Measurements from ENCODE around the gene INPP5D. TPM values are rescaled to one million over a fixed set of nuclear protein-coding genes. Genes with fewer than 3 reads are reported as not detected.

INPP5D gene
- total RNA-seq, 1 donor from 2014 or later: 0.28 TPM

GRCh38 chr2:233218836-233219235, 158.7 kb downstream of the INPP5D start:
- DNase-seq (ENCODE audit: low read depth, low spot score): no peak
- H3K4me3 Mint-ChIP-seq: no peak overlapping the region
- peaks cover 2% of the 10 kb centered on the region for H3K27me3 Mint-ChIP-seq (ENCODE audit: low read depth)
- no peak overlapping the region for H3K27ac Mint-ChIP-seq (ENCODE audit: unreplicated experiment)
- H3K9me3 Mint-ChIP-seq: no peaks in the 10 kb centered on the region
- no peaks in the 10 kb centered on the region for H3K4me1 Mint-ChIP-seq
- no peaks in the 10 kb centered on the region for H3K36me3 Mint-ChIP-seq (ENCODE audit: low read depth)
- TF ChIP-seq CTCF (conservative IDR thresholded peaks at IDR 0.05): no peak

- Mint-ChIP-seq H3K36me3 (ENCODE audit: low read depth) (no peaks in the 10 kb centered on the region), H3K4me1 (no peaks in the 10 kb centered on the region), H3K27me3 (ENCODE audit: low read depth) (peaks cover 5% of the 10 kb centered on the region), H3K9me3 (no peaks in the 10 kb centered on the region), H3K27ac (ENCODE audit: unreplicated experiment) (no peak overlapping the region), H3K4me3 (no peak overlapping the region)
- no peak for DNase-seq (ENCODE audit: low read depth, low spot score)
- no peak for TF ChIP-seq CTCF (conservative IDR thresholded peaks at IDR 0.05)
Measured at GRCh38 chr2:233219848-233220247, 159.7 kb downstream of the INPP5D start.

GRCh38 chr2:233221378-233222063, 161.4 kb downstream of the INPP5D start:
- Mint-ChIP-seq H3K4me3 (no peak overlapping the region), H3K27ac (ENCODE audit: unreplicated experiment) (no peak overlapping the region), H3K4me1 (no peaks in the 10 kb centered on the region), H3K27me3 (ENCODE audit: low read depth) (peaks cover 10% of the 10 kb centered on the region), H3K9me3 (no peaks in the 10 kb centered on the region), H3K36me3 (ENCODE audit: low read depth) (no peaks in the 10 kb centered on the region)
- DNase-seq (ENCODE audit: low read depth, low spot score): no peak
- TF ChIP-seq CTCF (conservative IDR thresholded peaks at IDR 0.05): no peak

GRCh38 chr2:233223059-233223894, 163.1 kb downstream of the INPP5D start:
- H3K4me3 Mint-ChIP-seq: no peak overlapping the region
- peaks cover 10% of the 10 kb centered on the region for H3K27me3 Mint-ChIP-seq (ENCODE audit: low read depth)
- H3K36me3 Mint-ChIP-seq (ENCODE audit: low read depth): no peaks in the 10 kb centered on the region
- DNase-seq (ENCODE audit: low read depth, low spot score): no peak
- no peaks in the 10 kb centered on the region for H3K9me3 Mint-ChIP-seq
- H3K27ac Mint-ChIP-seq (ENCODE audit: unreplicated experiment): no peak overlapping the region
- H3K4me1 Mint-ChIP-seq: no peaks in the 10 kb centered on the region
- no peak for TF ChIP-seq CTCF (conservative IDR thresholded peaks at IDR 0.05)

- no peak for TF ChIP-seq CTCF (conservative IDR thresholded peaks at IDR 0.05)
- no peak for DNase-seq (ENCODE audit: low read depth, low spot score)
- no peak overlapping the region for H3K4me3 Mint-ChIP-seq
- no peaks in the 10 kb centered on the region for H3K36me3 Mint-ChIP-seq (ENCODE audit: low read depth)
- peaks cover 10% of the 10 kb centered on the region for H3K27me3 Mint-ChIP-seq (ENCODE audit: low read depth)
- H3K4me1 Mint-ChIP-seq: no peaks in the 10 kb centered on the region
- H3K27ac Mint-ChIP-seq (ENCODE audit: unreplicated experiment): no peak overlapping the region
- H3K9me3 Mint-ChIP-seq: no peaks in the 10 kb centered on the region
Measured at GRCh38 chr2:233225230-233226068, 165.3 kb downstream of the INPP5D start.

Data from neural crest cell (in vitro differentiated cells).